ENCODE results near the gene RNF212B. TPM values are rescaled to one million over a fixed set of nuclear protein-coding genes. Genes with fewer than 3 reads are reported as not detected.

RNF212B gene
- total and polyA plus RNA-seq, 12 donors: not detected

GRCh38 chr14:23281247-23281646 is 43.5 kb downstream of the RNF212B start:
- WGBS, 4 donors: 95 to 97% (median 96%) methylated on average over 6 of the region's 6 CpGs
- H3K27me3 ChIP-seq: no peaks in the 10 kb centered on the region
- no peak for DNase-seq
- no peak overlapping the region for H3K4me3 ChIP-seq
- H3K27ac ChIP-seq: no peak overlapping the region
- H3K9me3 ChIP-seq (replicated peaks in 1 of 3): no peaks in the 10 kb centered on the region
- intact Hi-C loops (cut with DNase I): no loop called here
- peaks cover 0 to 6% of the 10 kb centered on the region in 2 donors for H3K36me3 ChIP-seq (replicated peaks in 1 of 2)
- no peak for TF ChIP-seq POLR2A (IDR thresholded peaks at IDR 0.05)
- TF ChIP-seq CTCF (IDR thresholded peaks at IDR 0.05): no peak
- peaks cover 6 to 14% of the 10 kb centered on the region in 2 donors for H3K4me1 ChIP-seq (replicated peaks in 1 of 2)

GRCh38 chr14:23284654-23285529 is 47.2 kb downstream of the RNF212B start:
- Histone ChIP-seq H3K27ac (peak overlapping the region in 4 of 5 donors; percentile 86 to 92 (median 88)), H3K4me1 (replicated peaks in 1 of 2) (peaks cover 12 to 21% of the 10 kb centered on the region in 2 donors), H3K9me3 (replicated peaks in 1 of 3) (no peaks in the 10 kb centered on the region), H3K4me3 (peak overlapping the region in 2 of 4 donors; percentile 73 to 93), H3K27me3 (no peaks in the 10 kb centered on the region), H3K36me3 (replicated peaks in 1 of 2) (no peaks in the 10 kb centered on the region)
- TF ChIP-seq CTCF (IDR thresholded peaks at IDR 0.05): no peak
- TF ChIP-seq POLR2A (IDR thresholded peaks at IDR 0.05): no peak
- DNase-seq: no peak
- 29 to 43% (median 30%) methylated on average over 6 to 9 of the region's 9 CpGs for WGBS, 4 donors
- intact Hi-C loops (cut with DNase I): no loop called here

GRCh38 chr14:23285530-23286019 is 47.8 kb downstream of the RNF212B start:
- TF ChIP-seq POLR2A (IDR thresholded peaks at IDR 0.05) (no peak), CTCF (IDR thresholded peaks at IDR 0.05) (no peak)
- DNase-seq: peak in 3 of 7 donors; percentile 30 to 39 (median 33)
- Histone ChIP-seq H3K36me3 (replicated peaks in 1 of 2) (no peaks in the 10 kb centered on the region), H3K27me3 (peaks cover 5% of the 10 kb centered on the region), H3K4me3 (peak overlapping the region; percentile 33 to 93 (median 69)), H3K4me1 (replicated peaks in 1 of 2) (peaks cover 12 to 21% of the 10 kb centered on the region in 2 donors), H3K27ac (peak overlapping the region in 4 of 5 donors; percentile 86 to 92 (median 88)), H3K9me3 (replicated peaks in 1 of 3) (no peaks in the 10 kb centered on the region)
- intact Hi-C loops (cut with DNase I): no loop called here
- 0 to 2% (median 1%) methylated on average over 10 to 22 of the region's 22 CpGs for WGBS, 4 donors

GRCh38 chr14:23286020-23286901 is 48.5 kb downstream of the RNF212B start, which contains the start of gene HOMEZ:
Gene HOMEZ, minus strand, starts transcription at chr14:23286132. Its CDS starts 180 bp downstream, at chr14:23285952.
- peak within 1 kb of the TSS; percentile 33 to 93 (median 69) for H3K4me3 ChIP-seq
- H3K27me3 ChIP-seq: peaks cover 5% of the 10 kb centered on the region
- peak in 1 of 6 experiments; percentile 18 for TF ChIP-seq CTCF (IDR thresholded peaks at IDR 0.05)
- TF ChIP-seq POLR2A (IDR thresholded peaks at IDR 0.05): peak; percentile 59 to 91
- 0 to 4% (median 1%) methylated on average over 12 to 53 of the region's 53 CpGs for WGBS, 4 donors
- peak; percentile 98 to 100 (median 99) for DNase-seq
- no peaks in the 10 kb centered on the region for H3K36me3 ChIP-seq (replicated peaks in 1 of 2)
- H3K27ac ChIP-seq: peak within 1 kb of the TSS; percentile 76 to 92 (median 88)
- intact Hi-C loops (cut with DNase I): no loop called here
- H3K9me3 ChIP-seq (replicated peaks in 1 of 3): no peaks in the 10 kb centered on the region
- peaks cover 12 to 21% of the 10 kb centered on the region in 2 donors for H3K4me1 ChIP-seq (replicated peaks in 1 of 2)

Measured in adrenal gland (tissue), 12 donors.